Smooth muscle cell (in vitro differentiated cells): ENCODE data around the gene TRIM21. TPM values are rescaled to one million over a fixed set of nuclear protein-coding genes. Genes with fewer than 3 reads are reported as not detected.
"Not testable (repeated sequence)": the region's sequence is repeated elsewhere in the genome, so short reads cannot be mapped to it uniquely, and the experiment has no call there.

ENCODE experiments used
- DNase-seq: peaks from one replicate; lab custom pipeline; 2025; ENCODE audit not compliant: unreplicated experiment; lab: John Stamatoyannopoulos, UW
- H2AFZ ChIP-seq: fragments of 200-600 bp; sonication (generic); 2 replicates; pipeline ENCODE4 v1.6.0; 2016; ENCODE audit warnings: antibody characterized with exemption, low read depth, mild to moderate bottlenecking
- H3F3A ChIP-seq: fragments of 200-600 bp; sonication (generic); 2 replicates; pipeline ENCODE4 v1.6.0; 2017; ENCODE audit warnings: antibody characterized with exemption, low read depth
- H3K27ac ChIP-seq: fragments of 200-600 bp; sonication (generic); 2 replicates; pipeline ENCODE4 v1.5.1; 2016; ENCODE audit warnings: low read depth, mild to moderate bottlenecking
- H3K27me3 ChIP-seq: fragments of 200-600 bp; sonication (generic); 2 replicates; pipeline ENCODE4 v1.6.1; 2016; ENCODE audit warnings: low read depth, mild to moderate bottlenecking
- H3K36me3 ChIP-seq: fragments of 200-600 bp; sonication (generic); 2 replicates; pipeline ENCODE4 v1.5.1; 2016; ENCODE audit warnings: low read depth
- H3K4me1 ChIP-seq: fragments of 200-600 bp; sonication (generic); 2 replicates; pipeline ENCODE4 v1.5.1; 2016; ENCODE audit warnings: low read depth
- H3K4me2 ChIP-seq: fragments of 200-600 bp; sonication (generic); 2 replicates; pipeline ENCODE4 v1.6.0; 2016; ENCODE audit warnings: mild to moderate bottlenecking
- H3K4me3 ChIP-seq: fragments of 200-600 bp; sonication (generic); 2 replicates; pipeline ENCODE4 v1.5.1; 2016; ENCODE audit warnings: mild to moderate bottlenecking
- H3K79me2 ChIP-seq: fragments of 200-600 bp; sonication (generic); 2 replicates; pipeline ENCODE4 v1.6.0; 2016; ENCODE audit warnings: low read depth, mild to moderate bottlenecking
- H3K9ac ChIP-seq: fragments of 200-600 bp; sonication (generic); 2 replicates; pipeline ENCODE4 v1.6.0; 2016; ENCODE audit warnings: low read depth
- H3K9me3 ChIP-seq: fragments of 200-600 bp; sonication (generic); replicated peaks from 2 replicates; pipeline ENCODE4 v1.5.1; 2016; ENCODE audit warnings: low read depth
- H4K20me1 ChIP-seq: fragments of 200-600 bp; sonication (generic); 2 replicates; pipeline ENCODE4 v1.6.0; 2016; ENCODE audit warnings: low read depth
- CTCF ChIP-seq: fragments of 200-600 bp; sonication (generic); IDR thresholded peaks from 2 replicates; pipeline ENCODE4 v1.5.1; 2017; ENCODE audit warnings: borderline replicate concordance, mild to moderate bottlenecking, antibody characterized with exemption; ENCODE audit not compliant: insufficient read depth, poor library complexity, severe bottlenecking
- WGBS: methylation state at CpG from one replicate; pipeline ENCODE4 v1.1.7; 2016; ENCODE audit warnings: low lambda C conversion rate; 5-methylcytosine and 5-hydroxymethylcytosine counted together
- polyA plus RNA-seq: library from polyadenylated mRNA; unstranded; fragments of >200 nt; fragmentation: Nextera tagmentation; extraction: Ambion mirVana; gene quantifications from 2 replicates; pipeline ENCODE4 v1.2.1, GENCODE V29; 2016
- total RNA-seq: library from RNA; depleted of rRNA; stranded (reverse); fragments of >200 nt; gene quantifications from 2 replicates; pipeline ENCODE4 v1.2.3, GENCODE V29; 2014

Gene TRIM21
- total and polyA plus RNA-seq, 2 experiments from 2014 or later, result 14.0 TPM

GRCh38 chr11:4375431-4376140 lies 17.9 kb downstream of the TRIM21 start:
- no peak overlapping the region for H2AFZ ChIP-seq
- H3K79me2 ChIP-seq, result no peaks in the 10 kb centered on the region
- no peaks in the 10 kb centered on the region for H3K4me1 ChIP-seq
- H3F3A ChIP-seq, result no peaks in the 10 kb centered on the region
- no peaks in the 10 kb centered on the region for H4K20me1 ChIP-seq
- H3K9ac ChIP-seq, result no peak overlapping the region
- WGBS, result 88% methylated on average over 5 of the region's 5 CpGs
- DNase-seq, result no peak
- no peaks in the 10 kb centered on the region for H3K9me3 ChIP-seq
- TF ChIP-seq CTCF, result no peak
- no peak overlapping the region for H3K27ac ChIP-seq
- H3K4me3 ChIP-seq, result no peak overlapping the region
- no peaks in the 10 kb centered on the region for H3K36me3 ChIP-seq
- H3K4me2 ChIP-seq, result no peak overlapping the region
- no peaks in the 10 kb centered on the region for H3K27me3 ChIP-seq

GRCh38 chr11:4370166-4370565 lies 23.3 kb downstream of the TRIM21 start:
- Histone ChIP-seq H3K9ac (no peak overlapping the region), H3K79me2 (no peaks in the 10 kb centered on the region), H3K27me3 (no peaks in the 10 kb centered on the region), H3K4me2 (no peak overlapping the region), H3K4me1 (no peaks in the 10 kb centered on the region), H3K27ac (no peak overlapping the region), H3K4me3 (no peak overlapping the region), H3F3A (no peaks in the 10 kb centered on the region), H2AFZ (no peak overlapping the region), H3K9me3 (no peaks in the 10 kb centered on the region), H3K36me3 (no peaks in the 10 kb centered on the region), H4K20me1 (no peaks in the 10 kb centered on the region)
- TF ChIP-seq CTCF, result no peak
- WGBS, result 74% methylated on average over 3 of the region's 3 CpGs
- no peak for DNase-seq

GRCh38 chr11:4368286-4368685 lies 25.2 kb downstream of the TRIM21 start, which contains the start of gene OR52B4:
OR52B4 (minus strand) TSS chr11:4368386; CDS start chr11:4368295, 91 bp downstream.
- H3K27ac ChIP-seq, result no peak within 1 kb of the TSS
- WGBS, result 82% methylated on average over 4 of the region's 4 CpGs
- no peaks in the 10 kb centered on the region for H3K9me3 ChIP-seq
- TF ChIP-seq CTCF, result no peak
- no peak within 1 kb of the TSS for H3K4me2 ChIP-seq
- H3K79me2 ChIP-seq, result no peaks in the 10 kb centered on the region
- no peak within 1 kb of the TSS for H2AFZ ChIP-seq
- H3K27me3 ChIP-seq, result no peaks in the 10 kb centered on the region
- no peak within 1 kb of the TSS for H3K9ac ChIP-seq
- no peaks in the 10 kb centered on the region for H3F3A ChIP-seq
- H4K20me1 ChIP-seq, result no peaks in the 10 kb centered on the region
- no peak for DNase-seq
- H3K36me3 ChIP-seq, result no peaks in the 10 kb centered on the region
- H3K4me3 ChIP-seq, result no peak within 1 kb of the TSS
- H3K4me1 ChIP-seq, result no peaks in the 10 kb centered on the region

GRCh38 chr11:4348142-4348541 lies 45.4 kb downstream of the TRIM21 start:
- not testable (repeated sequence) for H4K20me1 ChIP-seq, DNase-seq, H3K79me2 ChIP-seq, H3K9ac ChIP-seq, H3K9me3 ChIP-seq, H2AFZ ChIP-seq, H3K4me2 ChIP-seq, H3K4me3 ChIP-seq, H3F3A ChIP-seq, H3K27me3 ChIP-seq, H3K27ac ChIP-seq, H3K36me3 ChIP-seq, H3K4me1 ChIP-seq
- 93% methylated on average over 1 of the region's 5 CpGs for WGBS

- not testable (repeated sequence) for H3K4me1 ChIP-seq, H3K9ac ChIP-seq, H4K20me1 ChIP-seq, H3K4me3 ChIP-seq, DNase-seq, H3F3A ChIP-seq, H3K4me2 ChIP-seq, H2AFZ ChIP-seq, H3K27me3 ChIP-seq, H3K9me3 ChIP-seq, H3K79me2 ChIP-seq, H3K27ac ChIP-seq, H3K36me3 ChIP-seq
- WGBS, result 88% methylated on average over 2 of the region's 2 CpGs
These were observed 48.1 kb downstream of the TRIM21 start for GRCh38 chr11:4345366-4345765.
